Activated naive CD4-positive, alpha-beta T cell treated with anti-CD3 and anti-CD28 coated beads for 36 hours (primary cell): Measurements from ENCODE around the gene NTPCR. TPM values are rescaled to one million over a fixed set of nuclear protein-coding genes. Genes with fewer than 3 reads are reported as not detected.

ENCODE experiments used
- CTCF ChIA-PET: fragments of 350-600 bp; sonication (Branson Sonifier 250); formaldehyde crosslinking; loops from one replicate; lab custom pipeline; 2021; ENCODE audit warnings: antibody characterized with exemption; lab: Charles Lee
- DNase-seq: peaks from one replicate; pipeline ENCODE4 v3.0.0-alpha.2; 2020
- H3K27ac Mint-ChIP-seq: one replicate; pipeline ENCODE4 v1.8.0; 2021; ENCODE audit warnings: mild to moderate bottlenecking, mixed read lengths
- H3K27me3 Mint-ChIP-seq: one replicate; pipeline ENCODE4 v1.8.0; 2021; ENCODE audit warnings: low read depth, mixed read lengths
- H3K36me3 Mint-ChIP-seq: one replicate; pipeline ENCODE4 v1.8.0; 2021; ENCODE audit warnings: low read depth, mixed read lengths
- H3K4me1 Mint-ChIP-seq: one replicate; pipeline ENCODE4 v1.8.0; 2021; ENCODE audit warnings: low read depth, mixed read lengths
- H3K4me3 Mint-ChIP-seq: one replicate; pipeline ENCODE4 v1.8.0; 2021; ENCODE audit warnings: mild to moderate bottlenecking, moderate library complexity, mixed read lengths
- H3K9me3 Mint-ChIP-seq: one replicate; pipeline ENCODE4 v1.8.0; 2021; ENCODE audit warnings: mixed read lengths
- intact Hi-C: fragments of 100-400 bp; cut with micrococcal nuclease; formaldehyde crosslinking; loops from one replicate; pipeline ENCODE4 v1.15.1; 2023
- total RNA-seq, 2 experiments: library from RNA; stranded (reverse); gene quantifications; one replicate each; pipeline ENCODE4 v1.2.3, GENCODE V29; 2021

The NTPCR gene
- total RNA-seq, 2 experiments from 2014 or later = 53.1 TPM

GRCh38 chr1:233033361-233033760, 83.0 kb downstream of the NTPCR start:
- Mint-ChIP-seq H3K27ac (no peak overlapping the region), H3K4me3 (no peak overlapping the region), H3K36me3 (peaks cover 1% of the 10 kb centered on the region), H3K27me3 (no peaks in the 10 kb centered on the region), H3K4me1 (no peaks in the 10 kb centered on the region), H3K9me3 (no peaks in the 10 kb centered on the region)
- DNase-seq = no peak
- intact Hi-C loops = no loop called here
- CTCF ChIA-PET = no interaction called here

Other genes with a start within 250 kb of the NTPCR start
- under 1 TPM; 0.43 to 0.54 TPM for gene MAP10, start 145.2 kb upstream of the NTPCR start, total RNA-seq